ENCODE results near the gene BBS4.
"Not testable (repeated sequence)": the region's sequence is repeated elsewhere in the genome, so short reads cannot be mapped to it uniquely, and the experiment has no call there.

Gene BBS4

DNA sequence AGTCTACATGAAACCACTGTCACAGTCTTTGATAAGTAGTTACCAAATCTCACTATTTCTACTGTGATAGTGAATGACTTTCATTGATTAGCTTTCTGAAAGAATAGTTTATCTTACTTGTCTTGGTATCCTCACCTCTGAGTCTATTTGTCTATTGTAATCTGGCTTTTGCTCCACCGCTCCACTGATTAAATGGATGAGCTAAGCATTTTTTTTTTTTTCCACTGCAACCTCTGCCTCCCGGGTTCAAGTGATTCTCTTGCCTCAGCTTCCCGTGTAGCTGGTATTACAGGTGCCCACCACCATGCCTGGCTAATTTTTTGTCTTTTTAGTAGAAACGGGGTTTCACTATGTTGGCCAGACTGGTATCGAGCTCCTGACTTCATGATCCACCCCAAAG is 12.9 kb downstream of the BBS4 start:
- DNase-seq (ENCODE audit: low read depth in 2 of 2) = no peak

DNA sequence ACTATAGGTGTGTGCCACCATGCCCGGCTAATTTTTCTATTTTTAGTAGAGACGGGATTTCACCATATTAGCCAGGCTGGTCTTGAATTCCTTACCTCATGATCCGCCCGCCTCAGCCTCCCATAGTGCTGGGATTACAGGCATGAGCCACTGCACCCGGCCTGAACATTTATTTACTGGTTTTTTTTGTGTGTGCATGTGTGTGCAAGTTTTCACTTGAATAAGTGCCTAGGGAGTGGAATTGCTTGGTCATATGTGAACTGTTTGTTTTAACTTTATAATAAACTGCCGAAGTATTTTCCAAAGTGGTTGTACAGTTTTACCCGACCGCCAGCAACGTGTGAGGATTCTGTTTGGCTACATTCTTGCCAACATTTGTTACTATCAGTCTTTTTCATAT is 14.1 kb downstream of the BBS4 start:
- no peak for DNase-seq (ENCODE audit: low read depth in 2 of 2)

DNA sequence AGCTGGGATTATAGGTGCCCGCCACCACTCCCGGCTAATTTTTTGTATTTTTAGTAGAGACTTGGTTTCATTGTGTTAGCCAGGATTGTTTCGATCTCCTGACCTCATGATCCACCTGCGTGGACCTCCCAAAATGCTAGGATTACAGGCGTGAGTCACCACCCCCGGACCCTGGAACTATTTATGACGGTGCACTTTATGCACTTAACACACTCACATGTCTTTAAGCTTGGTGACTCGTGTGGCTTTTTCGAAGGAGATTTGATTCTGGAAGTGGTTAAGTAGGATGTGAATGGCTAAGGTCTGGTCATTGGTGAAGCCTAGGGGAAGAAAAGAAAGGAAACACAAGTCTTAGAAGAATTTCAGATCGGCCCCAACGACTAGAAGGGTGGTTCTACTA is 20.3 kb downstream of the BBS4 start:
- DNase-seq (ENCODE audit: low read depth in 2 of 2) = no peak

DNA sequence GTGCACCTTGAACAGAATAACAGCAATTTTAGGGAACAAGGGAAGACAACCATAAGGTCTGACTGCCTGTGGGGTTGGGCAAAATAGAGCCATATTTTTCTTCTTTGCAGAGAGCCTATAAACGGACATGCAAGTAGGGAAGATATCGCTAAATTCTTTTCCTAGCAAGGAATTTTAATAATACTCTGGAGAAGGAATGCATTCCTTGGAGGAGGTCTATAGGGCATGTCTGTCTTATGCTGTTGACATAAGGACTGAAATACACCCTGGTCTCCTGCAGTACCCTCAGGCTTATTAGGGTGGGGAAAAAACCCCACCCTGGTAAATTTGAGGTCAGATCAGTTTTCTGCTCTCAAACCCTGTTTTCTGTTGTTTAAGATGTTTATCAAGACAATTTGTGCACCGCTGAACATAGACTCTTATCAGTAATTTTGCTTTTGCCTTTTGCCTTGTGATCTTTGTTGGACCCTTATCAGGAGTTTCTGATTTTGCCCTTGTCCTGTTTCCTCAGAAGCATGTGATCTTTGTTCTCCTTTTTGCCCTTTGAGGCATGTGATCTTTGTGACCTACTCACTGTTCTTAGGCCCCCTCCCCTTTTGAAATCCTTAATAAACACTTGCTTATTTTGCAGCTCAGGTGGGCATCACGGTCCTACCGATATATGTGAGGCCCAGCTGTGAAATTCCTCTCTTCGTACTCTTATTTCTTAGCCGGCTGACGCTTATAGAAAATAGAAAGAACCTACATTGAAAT is 22.7 kb downstream of the BBS4 start:
- DNase-seq (ENCODE audit: low read depth in 2 of 2) = not testable (repeated sequence)

DNA sequence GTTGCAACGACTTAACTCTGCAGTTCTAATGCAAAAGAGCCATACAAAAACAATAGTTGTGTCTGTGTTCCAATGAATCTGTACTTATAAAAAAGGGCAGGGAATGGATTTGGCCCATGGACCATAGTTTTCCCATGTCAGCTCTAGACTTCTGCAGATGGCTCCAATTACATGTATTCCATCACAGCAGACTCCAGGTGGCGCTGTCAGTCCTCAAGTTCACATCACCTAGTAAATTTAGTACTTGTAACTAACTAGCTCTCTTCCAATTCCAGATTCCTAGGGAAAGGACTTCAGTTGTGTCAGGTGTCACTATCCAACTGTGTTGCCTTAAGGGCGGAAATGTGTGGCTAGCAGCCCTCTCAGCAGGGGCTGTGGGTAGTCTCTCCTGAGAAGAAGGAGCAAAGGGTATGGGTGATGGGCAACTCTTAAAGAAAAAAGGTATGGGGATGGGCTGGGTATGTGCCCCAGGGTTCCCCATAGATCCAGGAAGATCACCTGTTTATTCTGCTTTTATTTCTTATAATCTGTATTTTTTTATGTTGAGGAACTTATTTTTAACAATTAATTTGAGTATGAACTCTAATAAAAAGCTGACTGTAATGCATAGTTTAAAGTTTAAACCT is 36.2 kb downstream of the BBS4 start:
- DNase-seq (ENCODE audit: low read depth in 2 of 2) = peak; percentile 41 to 42

DNA sequence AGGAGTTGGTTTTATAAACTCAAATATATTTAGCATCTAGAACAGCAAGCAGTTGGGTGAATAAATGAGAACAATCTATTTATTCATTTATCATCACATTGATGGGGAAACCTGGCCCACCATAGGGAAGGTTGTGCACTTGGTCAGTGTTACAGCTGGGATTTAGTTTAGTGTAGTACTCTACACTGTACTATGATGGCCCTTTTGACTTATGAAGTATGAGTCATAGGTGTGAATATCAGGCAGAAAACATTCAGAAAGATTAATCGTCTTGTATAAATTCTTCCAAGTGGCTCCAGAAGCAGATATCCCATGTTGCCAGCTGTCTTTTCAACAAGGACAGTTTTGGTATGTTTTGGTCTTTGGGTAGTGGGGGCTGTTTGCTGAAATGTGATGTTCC is 38.0 kb downstream of the BBS4 start:
- DNase-seq (ENCODE audit: low read depth in 2 of 2) = no peak

DNA sequence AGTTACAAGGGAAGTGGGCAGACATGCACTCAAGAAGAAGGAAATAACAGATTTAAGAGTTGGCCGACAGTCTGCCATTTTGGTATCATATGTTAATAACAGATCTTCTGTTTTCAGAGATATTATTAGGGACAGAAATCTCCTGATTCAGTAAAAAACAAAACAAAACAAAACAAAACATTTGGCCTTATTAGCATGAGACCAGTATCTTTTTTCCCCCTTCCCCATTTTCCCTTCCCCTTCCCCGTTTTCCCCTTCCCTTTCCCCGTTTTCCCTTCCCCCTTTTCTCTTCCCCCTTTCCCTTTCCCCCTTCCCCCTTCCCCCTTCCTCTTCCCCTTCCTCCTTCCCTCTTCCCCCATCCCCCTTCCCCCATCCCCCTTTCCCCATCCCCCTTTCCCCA is 39.4 kb downstream of the BBS4 start:
- DNase-seq (ENCODE audit: low read depth in 2 of 2) = no peak

DNA sequence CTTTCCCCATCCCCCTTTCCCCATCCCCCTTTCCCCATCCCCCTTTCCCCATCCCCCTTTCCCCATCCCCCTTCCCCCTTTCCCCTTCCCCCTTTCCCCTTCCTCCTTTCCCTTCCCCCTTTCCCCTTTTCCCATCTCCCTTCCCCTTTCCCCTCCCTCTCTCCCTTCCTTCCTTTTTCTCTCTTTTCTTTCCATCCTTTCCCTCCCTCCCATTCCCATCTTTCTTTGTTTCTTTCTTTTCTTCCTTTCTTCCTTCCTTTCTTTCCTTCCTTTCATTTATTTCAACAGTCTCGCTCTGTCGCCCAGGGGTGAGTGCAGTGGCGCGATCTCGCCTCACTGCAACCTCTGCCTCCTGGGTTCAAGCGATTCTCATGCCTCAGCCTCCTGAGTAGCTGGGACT is 39.8 kb downstream of the BBS4 start:
- DNase-seq (ENCODE audit: low read depth in 2 of 2) = not testable (repeated sequence)

DNA sequence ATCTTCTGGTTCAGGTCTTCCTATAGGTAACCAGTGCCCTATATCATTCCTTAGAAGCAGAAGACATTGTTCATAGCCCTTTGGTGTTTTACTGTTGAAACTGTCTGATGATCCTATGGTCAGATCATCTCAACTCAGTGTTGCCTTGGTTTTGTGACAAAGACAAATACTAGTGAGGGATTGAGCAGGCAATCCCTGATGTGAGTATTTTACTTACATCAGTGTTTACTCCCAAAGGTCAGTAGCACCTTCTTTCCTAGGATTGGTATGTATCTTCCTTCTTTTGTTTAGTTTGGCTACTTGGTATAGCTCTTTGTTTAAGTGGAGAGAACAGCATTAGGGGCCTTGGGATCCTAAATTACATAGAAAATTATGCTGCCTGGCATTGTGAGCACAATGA is 41.1 kb downstream of the BBS4 start:
- no peak for DNase-seq (ENCODE audit: low read depth in 2 of 2)

DNA sequence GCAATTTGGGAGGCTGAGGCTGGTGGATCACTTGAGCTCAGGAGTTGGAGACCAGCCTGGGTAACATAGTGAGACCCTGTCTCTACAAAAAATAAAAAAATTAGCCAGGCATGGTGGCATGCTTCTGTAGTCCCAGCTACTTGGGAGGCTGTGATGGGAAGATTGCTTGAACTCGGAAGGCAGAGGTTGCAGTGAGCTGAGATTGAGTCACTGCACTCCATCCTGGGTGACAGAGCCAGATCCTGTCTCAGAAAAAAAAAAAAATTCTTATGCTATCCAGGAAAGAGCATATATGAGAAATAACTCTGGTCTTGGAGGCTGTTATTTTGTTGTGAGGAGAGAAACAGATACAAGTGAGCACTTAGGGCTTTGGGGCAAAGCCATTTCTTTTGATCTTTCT is 42.2 kb downstream of the BBS4 start:
- not testable (repeated sequence) for DNase-seq (ENCODE audit: low read depth in 2 of 2)

DNA sequence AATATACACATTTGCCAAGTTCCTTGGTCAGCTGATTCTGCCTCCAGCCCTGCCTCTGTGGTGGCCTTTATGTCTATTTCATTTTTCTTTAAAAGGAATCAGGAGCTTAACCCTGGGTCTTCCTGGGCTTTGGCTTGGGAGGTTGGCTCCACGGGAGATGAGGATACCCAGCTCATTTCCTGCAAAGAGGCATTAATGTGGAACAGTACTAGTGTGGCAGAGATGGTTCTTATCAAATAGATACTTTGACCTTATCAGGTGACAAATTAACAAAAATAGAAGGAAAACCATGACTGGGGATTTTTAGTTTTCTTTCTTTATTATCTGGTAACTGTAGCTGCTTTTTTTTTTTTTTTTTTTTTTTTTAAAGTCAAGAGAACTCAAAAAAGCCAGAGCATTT is 42.8 kb downstream of the BBS4 start:
- no peak for DNase-seq (ENCODE audit: low read depth in 2 of 2)

DNA sequence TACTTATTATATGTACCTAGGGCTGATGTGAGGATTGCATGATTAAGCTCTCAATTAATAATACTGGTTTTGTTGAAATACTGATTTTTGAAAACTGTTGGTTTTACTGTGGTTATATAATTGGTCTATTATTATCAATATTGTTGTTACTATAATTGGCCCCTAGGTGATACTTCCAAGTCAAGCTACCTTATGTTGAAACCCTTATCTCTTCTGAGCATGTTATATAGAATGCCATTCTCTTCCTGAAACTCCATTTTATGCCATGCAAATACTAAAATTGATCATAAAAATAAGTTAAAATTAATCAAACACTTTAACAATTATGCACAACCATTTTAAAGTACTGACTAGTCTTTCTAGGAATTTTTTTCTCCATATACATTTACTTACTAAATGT is 46.1 kb downstream of the BBS4 start:
- DNase-seq (ENCODE audit: low read depth in 2 of 2) = no peak

DNA sequence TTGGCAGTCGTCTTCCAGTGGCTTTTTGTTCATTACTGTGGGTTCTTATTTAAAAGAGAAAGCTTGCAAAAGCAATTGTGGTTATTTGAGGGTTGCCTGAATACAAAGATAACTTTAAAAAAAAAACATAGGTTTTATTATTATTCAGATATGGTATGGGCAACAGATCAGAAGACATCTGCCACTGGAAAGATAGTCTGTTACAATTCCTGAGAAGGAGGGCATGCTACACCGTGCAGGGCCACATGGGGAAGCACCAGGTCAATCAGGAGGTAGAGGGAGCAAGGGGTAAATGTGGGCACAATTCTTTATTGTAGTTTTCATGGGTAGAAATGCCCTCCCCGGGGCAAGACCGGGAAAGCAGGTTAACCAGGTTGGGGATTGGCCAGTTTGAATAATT is 46.5 kb downstream of the BBS4 start:
- no peak for DNase-seq (ENCODE audit: low read depth in 2 of 2)

DNA sequence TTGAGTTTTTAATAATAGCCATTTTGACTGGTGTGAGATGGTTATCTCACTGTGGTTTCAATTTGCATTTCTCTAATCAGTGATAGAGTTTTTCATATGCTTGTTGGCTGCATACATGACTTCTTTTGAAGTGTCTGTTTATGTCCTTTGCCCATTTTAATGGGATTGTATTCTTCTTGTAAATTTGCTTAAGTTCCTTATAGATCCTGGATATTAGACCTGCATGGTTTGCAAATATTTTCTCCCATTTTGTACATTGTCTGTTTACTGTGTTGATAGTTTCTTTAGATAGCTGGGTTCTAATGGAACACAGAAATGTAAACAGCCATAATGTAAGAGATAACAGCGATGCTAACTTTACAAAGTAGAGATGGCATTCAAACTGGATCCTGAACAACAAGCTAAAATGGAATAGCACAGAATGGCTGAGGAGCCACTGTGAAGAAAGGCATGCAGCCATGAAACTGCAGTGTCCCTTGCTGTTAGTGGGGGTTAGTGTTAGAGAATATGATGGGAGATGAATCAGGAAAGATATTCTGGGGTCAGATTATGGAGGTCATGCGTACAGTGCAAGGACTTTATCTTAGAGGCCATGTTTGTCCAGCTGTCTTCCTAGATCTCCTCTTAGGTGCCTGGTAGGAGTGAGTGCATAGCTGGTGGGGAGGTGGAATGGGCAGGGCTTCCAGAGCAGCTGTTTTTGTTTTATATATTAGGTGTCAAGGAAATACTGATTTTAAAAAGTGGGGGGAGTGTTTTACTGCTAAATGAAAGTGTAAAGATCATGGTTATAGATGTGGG is 48.1 kb downstream of the BBS4 start:
- no peak for DNase-seq (ENCODE audit: low read depth in 2 of 2)

DNA sequence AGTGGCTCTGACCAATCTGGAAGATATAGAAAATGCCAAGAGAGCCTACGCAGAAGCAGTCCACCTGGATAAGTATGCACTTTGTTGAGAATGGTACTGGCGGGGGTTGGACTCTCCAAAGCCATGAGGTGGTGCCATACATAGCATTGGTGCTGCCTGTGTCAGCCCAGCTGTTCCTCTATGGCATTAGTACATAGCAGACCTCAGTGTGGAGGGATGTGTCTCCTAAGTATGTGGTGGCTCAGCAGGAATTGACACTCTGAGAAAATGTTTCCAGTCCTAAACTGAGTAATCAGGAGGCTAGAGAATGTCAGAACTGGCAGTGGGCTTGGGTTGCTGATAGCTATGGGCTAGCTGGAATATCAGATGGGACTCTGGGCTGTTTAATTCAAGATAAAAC is 49.1 kb downstream of the BBS4 start:
- no peak for DNase-seq (ENCODE audit: low read depth in 2 of 2)

DNA sequence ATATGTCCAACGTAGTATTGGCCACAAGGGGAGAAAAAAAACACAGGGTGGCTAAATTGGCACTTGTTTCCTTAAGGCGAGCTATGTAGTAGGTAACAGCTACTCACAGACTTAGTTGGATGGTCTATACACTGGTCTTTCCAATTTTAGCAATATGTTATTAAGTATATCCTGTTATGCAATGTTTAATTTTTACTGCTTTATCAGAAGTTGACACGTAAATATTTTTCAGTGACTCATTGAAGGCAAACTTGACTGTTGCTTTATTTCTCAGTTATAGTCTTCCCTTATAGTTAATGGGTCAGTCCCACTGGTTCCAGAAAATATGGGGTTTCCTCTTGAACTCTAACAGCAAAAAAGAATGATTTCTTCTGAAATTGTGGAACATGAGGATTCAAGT is 51.1 kb downstream of the BBS4 start:
- no peak for DNase-seq (ENCODE audit: low read depth in 2 of 2)

DNA sequence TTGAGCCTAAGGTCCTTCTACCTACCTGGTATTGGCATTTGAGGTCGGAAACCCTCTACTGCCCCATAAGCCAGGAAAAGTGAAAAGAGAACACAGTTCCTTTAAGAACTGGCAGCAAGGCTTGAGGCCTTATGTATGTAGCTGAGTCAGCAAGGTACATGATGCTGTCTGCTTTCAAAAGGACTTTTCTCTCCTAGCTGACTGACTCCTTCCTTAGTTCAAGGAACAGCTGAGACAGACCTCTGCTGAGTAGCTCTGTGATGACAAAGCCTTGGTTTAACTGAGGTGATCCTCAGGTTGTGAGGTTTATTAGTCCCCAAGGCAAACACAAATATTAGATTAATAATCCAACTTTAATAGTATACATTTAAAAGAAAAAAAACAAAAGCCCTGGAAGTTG is 51.7 kb downstream of the BBS4 start:
- DNase-seq (ENCODE audit: low read depth in 2 of 2) = no peak

DNA sequence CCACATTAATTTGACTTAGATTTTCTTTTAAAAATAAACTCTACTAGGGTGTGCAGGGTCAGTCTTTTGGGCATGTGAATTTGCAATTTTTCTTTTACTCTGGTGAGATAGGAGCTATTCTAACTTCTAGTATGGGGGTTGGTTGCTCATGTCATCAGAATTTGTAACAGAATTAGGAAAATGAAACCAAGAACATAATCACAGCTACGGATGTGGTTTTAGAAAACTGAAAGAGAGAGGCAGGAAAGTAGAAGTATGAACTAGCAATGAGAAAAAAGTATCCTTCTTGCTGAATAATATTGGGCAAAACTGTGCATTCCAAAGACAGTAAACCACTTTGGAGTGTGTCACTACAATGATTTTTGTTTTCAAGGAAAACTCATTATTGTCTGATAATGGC is 54.2 kb downstream of the BBS4 start:
- no peak for DNase-seq (ENCODE audit: low read depth in 2 of 2)

DNA sequence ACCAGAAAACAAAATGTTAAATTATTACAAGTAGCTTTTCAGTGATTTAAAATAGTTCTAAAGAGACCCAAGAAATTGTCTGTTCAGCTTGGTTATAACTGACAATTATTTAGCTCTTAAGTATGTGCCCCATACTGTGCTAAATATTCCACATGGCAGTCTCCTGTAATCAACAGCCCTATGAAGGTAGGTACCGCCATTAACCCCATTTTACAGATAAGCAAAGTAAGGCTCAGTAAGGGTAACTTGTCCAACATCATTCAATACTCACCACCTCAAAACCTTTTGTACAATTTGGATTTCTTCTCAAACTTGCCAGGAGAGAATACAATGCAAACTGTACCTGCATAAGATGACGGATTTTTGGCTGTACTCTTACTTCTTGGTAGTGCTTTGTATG is 63.7 kb downstream of the BBS4 start:
- DNase-seq (ENCODE audit: low read depth in 2 of 2) = no peak

DNA sequence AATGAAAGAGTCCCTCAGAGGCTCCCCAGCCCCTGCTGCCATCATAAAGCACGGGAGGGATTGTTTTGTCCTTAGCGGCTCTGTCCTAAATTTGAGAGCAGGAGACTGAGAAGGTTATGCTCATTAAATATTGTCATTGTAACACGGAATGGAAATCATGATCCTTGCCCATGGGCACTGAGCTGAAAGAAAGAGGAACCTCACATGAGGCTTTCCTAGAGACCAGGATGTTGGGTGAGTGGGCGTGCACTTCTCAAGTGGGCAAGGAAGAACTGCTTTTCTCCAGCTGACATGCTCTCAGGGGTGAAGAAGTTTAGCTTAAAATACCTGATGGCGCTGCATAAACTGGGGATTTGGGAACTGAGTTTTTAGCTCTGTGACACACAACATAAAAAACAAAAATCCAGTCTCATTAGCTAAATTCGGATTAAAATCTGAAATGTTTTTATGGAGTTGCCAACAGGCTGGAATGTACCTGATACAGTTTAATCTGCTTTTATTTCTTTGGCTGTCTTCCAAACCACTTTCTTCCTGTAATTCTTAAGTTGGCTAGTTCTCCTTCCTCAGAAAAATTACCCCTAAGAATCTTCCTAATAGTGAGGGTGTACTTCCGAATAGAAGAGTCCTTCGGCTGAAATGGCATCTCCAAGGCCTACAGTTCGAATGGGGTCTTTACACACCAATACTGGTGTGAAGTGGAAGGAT is 65.9 kb downstream of the BBS4 start:
- no peak for DNase-seq (ENCODE audit: low read depth in 2 of 2)

DNA sequence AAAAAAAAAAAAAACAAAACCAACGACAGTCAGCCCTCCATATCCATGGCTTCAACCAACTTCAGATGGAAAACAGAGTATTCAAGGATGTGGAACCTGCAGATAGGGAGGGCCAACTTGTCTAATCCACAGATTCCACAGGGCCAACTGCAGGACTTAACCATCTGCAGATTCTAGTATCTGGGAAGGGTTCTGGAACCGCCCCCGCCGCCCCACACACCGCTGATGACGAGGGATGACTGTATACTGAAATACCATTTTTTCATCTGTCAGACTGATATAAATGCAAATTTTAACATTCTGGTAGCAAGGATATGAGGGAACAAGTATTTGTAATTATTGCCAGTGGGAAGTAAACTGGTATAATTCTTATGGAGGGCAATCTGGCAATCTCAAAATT is 68.1 kb downstream of the BBS4 start:
- no peak for DNase-seq (ENCODE audit: low read depth in 2 of 2)

DNA sequence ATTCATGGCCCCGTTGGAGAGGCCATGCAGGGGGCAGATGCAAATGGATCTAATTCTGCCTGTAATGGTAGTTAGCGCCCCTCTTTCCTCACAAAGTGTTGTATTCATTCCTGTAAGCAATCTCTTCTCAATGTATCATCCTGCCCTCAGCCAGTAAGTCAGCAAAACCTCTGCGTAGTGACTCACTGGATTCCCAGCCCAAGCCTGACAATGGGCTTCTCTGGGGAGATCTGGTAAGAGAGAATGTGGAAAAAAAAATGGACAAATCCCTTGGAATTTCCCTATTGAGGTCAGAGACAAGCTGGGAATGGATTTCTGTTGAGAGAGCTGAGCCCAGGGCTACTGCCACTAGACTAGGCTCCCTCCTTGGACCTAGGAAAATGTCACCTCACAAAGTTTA is 72.2 kb downstream of the BBS4 start:
- DNase-seq (ENCODE audit: low read depth in 2 of 2) = peak; percentile 92 to 93

Data from fibroblast of skin of left quadriceps (primary cell).